GM21786 (cell line): ENCODE results near the gene RIMBP3C.
"Not testable (repeated sequence)": the region's sequence is repeated elsewhere in the genome, so short reads cannot be mapped to it uniquely, and the experiment has no call there.

Experiments
- ATAC-seq: cut with Tn5 transposase; IDR thresholded peaks from one replicate; pipeline ENCODE4 v1.9.1; 2021; ENCODE audit not compliant: unreplicated experiment

The RIMBP3C gene, protein sequence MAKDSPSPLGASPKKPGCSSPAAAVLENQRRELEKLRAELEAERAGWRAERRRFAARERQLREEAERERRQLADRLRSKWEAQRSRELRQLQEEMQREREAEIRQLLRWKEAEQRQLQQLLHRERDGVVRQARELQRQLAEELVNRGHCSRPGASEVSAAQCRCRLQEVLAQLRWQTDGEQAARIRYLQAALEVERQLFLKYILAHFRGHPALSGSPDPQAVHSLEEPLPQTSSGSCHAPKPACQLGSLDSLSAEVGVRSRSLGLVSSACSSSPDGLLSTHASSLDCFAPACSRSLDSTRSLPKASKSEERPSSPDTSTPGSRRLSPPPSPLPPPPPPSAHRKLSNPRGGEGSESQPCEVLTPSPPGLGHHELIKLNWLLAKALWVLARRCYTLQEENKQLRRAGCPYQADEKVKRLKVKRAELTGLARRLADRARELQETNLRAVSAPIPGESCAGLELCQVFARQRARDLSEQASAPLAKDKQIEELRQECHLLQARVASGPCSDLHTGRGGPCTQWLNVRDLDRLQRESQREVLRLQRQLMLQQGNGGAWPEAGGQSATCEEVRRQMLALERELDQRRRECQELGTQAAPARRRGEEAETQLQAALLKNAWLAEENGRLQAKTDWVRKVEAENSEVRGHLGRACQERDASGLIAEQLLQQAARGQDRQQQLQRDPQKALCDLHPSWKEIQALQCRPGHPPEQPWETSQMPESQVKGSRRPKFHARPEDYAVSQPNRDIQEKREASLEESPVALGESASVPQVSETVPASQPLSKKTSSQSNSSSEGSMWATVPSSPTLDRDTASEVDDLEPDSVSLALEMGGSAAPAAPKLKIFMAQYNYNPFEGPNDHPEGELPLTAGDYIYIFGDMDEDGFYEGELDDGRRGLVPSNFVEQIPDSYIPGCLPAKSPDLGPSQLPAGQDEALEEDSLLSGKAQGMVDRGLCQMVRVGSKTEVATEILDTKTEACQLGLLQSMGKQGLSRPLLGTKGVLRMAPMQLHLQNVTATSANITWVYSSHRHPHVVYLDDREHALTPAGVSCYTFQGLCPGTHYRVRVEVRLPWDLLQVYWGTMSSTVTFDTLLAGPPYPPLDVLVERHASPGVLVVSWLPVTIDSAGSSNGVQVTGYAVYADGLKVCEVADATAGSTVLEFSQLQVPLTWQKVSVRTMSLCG (N-terminal part only)

DNA sequence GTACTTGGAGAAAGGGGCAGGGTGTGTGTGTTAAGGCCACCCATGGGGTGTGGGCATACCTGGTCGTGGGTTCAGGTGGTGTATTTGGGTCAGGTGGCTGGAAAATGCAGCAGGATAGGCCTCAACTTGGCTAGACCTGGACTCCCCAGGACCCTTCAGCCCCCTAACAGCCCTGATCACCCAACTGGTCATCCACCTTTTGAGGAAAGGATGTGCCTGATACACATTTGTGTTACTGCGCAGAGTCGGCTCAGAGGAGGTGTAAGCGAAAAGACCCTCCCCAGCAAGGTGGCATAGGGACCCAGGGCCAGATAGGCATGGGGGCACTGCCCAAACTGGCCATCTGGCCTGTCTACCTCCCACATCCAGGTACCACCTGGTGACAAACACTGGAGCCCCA lies at the start of gene RIMBP3C:
Gene RIMBP3C (minus strand): TSS at position 101 of the 400 bp plus-strand sequence. CDS start 485 bp downstream, outside the sequence.
- not testable (repeated sequence) for ATAC-seq

DNA sequence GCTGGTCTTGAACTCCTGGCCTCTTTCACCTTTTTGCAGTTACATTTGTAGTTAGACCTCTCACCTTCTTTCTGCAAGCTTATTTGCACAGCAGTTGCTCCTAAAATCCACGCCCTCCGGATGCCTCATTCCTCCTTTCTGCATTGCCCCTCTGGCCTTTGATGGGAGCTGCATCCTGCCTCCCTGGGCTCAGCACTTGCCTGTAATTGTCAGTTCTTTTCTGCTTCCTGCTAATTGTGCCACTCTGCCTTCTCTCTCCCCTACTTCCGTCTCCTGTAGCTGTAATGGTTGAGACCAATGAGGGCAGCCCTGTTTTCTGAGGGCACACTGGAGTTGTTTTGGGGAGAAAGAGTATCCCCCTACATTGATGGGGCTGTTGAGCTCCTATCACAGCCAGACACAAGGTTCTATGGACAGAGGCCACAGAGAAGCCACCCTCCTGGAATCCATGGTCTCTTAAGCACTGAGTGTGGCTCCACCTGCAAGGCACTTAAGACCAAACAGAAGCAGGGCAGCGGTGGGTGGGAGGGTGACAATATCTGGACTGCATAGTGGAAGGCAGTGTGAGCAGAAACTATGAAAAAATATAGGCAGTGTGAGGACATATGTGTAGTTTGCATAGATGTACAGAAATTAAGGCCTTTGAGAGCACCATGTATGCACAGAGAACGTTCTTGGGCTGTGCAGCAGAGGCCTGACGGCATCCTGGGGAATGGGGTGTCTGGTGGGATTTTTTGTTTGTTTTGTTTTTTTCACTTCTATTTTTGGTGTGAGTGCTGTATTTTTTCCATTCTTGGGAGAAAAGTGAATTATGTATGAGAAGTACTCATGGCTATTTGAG lies 48.0 kb upstream of the RIMBP3C start:
- ATAC-seq: no peak

GRCh38 chr22:21598302-21598701 lies 47.0 kb upstream of the RIMBP3C start:
- no peak for ATAC-seq

DNA sequence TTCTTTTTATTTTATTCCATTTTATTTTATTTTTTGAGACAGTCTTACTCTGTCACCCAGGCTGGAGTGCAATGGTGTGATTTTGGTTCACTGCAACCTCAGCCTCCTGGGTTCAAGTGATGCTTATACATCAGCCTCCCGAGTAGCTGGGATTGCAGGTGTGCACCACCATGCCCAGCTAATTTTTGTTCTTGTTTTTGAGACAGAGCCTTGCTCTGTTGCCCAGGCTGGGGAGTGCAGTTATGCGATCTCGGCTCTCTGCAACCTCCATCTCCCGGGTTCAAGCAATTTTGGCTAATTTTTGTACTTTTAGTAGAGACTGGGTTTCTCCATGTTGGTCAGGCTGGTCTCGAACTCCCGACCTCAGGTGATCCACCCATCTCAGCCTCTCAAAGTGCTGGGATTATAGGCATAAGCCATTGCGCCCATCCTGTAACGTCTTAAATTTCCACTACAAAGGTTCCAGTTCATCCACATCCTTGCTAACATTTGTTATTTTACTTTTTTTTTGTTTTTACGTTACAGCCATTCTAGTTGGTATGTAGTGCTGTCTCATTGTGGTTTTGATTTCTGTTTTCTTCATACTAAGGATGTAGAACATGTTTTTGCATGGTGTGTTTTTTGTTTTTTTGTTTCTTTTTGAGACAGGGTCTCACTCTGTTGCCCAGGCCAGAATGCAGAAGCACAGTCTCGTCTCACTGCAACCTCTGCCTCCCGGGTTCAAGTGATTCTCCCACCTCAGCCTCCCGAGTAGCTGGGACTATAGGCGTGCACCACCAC lies 45.3 kb upstream of the RIMBP3C start:
- ATAC-seq: not testable (repeated sequence)

DNA sequence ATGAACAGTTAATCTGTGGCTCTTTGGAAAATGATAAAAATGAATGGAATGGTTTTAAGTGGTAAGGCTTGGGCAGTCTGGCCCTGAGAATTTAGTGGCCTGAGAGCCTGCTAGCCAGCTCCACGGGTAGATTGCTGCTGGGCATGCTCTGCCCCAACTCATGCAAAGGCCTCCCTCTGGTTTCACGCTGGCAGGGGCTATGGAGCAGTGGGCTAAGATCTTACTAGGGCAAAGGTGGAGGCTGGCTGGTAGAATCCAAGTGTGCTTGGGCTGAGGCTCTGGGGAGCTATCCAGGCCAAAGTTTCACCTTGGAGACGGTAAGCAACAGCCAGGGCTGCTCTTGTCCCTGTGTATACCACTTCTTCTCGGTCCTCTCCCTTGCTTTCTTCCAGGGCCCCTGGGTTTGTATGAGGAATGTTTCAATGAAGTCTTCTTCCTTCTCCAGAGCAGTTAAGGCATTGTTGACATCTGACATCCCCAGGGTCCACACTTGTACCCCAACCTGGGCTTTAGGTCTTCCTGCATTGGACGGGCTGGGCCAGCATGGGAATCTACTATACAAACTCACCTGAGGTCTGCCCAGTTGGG lies 43.7 kb upstream of the RIMBP3C start:
- ATAC-seq: no peak

DNA sequence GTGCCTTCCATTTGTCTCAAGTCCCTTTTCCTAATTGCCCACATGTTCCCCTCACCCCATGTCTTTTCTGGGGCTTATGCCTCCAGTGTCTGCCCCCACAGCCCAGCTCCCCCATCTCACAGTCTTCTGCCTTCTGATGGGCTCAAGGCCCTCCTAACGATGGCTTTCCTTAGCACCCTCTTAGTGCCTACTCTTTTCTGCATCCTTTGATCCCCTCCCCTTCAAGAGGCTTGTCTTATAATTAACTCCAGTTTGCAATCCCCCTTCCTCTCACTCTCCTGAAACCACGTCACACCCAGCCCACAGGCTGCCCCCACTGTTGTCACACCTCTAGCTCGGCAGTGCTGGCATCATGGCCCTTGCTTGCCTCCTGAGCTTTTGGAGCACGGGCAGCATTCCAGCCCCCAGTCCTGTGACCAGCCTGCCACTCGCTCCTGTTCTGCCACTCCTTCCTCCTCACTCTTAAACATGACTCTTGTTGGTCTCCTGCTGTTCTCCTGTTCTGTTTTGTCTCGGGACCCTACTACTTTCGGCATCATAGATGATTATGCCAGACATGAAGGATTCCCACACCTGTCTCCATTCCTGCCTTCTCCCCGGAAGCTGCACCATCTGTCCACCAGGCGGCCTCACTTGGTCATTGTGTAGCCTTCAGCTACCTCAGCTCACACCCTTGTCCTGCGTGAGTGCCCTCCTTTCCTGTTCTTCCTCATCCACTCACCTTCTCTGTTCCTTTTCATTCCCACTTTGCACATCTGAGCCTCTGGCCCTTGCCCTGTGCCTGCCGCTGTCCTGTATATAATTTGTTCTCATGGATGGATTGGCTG lies 42.4 kb upstream of the RIMBP3C start:
- no peak for ATAC-seq

GRCh38 chr22:21592422-21592821 lies 41.2 kb upstream of the RIMBP3C start:
- no peak for ATAC-seq

DNA sequence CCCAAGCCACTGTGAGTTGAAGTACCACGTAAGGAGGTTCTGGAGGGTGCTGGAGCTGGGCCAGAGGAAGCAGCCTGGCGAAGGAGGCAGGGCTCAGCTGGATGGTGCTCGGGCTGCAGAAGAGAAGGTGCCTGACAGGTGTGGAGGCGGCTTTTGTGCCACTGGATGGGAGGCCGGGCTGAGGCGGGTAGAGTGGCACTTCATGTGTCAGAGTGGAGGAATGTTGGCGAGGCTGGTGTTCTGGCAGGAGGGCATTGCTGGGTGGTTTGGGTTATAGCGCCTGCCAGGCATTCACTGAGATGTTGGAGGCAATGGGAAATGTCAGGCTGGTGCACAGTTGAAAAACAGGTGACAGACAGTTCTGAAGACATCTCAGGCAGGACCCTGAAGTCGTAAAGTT lies 40.4 kb upstream of the RIMBP3C start:
- ATAC-seq: no peak

GRCh38 chr22:21590809-21591641 lies 39.8 kb upstream of the RIMBP3C start:
- ATAC-seq: no peak

DNA sequence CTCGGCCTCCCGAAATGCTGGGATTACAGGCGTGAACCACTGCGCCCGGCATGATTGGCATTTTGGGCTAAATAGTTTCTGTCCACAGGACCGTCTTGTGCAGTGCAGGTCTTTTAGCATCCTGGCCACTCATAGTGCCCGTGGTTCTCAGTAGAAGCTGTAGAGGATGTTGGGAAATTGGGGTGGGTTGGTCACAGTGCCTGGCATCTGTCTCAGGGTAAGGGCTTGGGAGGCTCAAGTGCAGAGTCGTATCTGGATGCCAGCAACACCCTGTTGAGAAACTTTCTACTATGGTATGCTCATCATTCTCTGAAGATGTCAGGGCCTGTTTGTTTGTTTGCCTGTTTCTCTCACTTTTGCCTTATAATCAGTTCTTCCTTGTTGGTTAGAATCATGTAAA lies 38.1 kb upstream of the RIMBP3C start:
- ATAC-seq: no peak

- peak; percentile 86 for ATAC-seq
These were observed 36.7 kb upstream of the RIMBP3C start for GRCh38 chr22:21587803-21588611.

GRCh38 chr22:21585389-21585788 lies 34.1 kb upstream of the RIMBP3C start:
- ATAC-seq: no peak

DNA sequence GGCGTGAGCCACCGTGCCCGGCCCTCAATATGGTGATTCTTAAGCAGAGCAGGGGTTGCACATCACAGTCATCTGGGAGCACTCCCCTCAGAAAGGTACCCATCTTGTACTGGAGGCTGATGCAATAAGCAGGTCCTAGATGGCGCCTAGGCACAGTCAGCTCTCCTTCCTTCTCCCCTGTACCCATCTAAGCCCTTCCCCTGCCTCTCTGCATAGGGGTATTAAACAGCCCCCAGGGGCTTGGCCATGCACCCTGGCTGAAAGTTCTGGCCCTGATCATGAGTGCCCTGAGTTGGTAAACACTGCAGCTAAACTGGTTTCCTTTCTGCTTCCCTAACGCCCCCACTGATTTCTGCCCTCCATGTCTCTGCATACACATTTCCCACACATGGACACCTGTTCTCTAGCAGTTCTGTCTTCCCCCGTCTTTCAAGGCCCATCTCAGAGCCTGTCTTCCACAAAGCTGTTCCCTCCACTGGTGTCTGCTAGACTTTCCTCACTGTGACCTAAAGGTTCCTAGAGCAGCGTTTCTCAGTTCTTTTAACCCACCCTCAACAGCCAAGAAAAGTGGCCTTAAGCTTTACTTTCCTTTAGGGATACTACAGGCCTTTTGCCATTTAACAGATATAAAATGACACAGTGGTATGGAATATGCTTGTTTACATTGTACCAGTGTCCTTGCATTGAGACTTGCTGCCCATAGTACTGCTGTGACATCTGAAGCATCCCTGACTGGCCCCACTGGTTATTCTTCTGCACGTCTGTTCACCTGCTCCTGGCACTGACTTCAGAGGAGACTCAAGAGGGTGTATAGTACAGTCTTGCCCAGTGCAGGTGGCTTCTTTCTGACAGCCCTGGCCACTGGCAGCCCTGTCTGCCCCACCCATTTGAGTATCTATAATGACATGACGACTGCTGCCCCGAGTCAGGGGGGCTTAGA lies 31.8 kb upstream of the RIMBP3C start:
- ATAC-seq: no peak

DNA sequence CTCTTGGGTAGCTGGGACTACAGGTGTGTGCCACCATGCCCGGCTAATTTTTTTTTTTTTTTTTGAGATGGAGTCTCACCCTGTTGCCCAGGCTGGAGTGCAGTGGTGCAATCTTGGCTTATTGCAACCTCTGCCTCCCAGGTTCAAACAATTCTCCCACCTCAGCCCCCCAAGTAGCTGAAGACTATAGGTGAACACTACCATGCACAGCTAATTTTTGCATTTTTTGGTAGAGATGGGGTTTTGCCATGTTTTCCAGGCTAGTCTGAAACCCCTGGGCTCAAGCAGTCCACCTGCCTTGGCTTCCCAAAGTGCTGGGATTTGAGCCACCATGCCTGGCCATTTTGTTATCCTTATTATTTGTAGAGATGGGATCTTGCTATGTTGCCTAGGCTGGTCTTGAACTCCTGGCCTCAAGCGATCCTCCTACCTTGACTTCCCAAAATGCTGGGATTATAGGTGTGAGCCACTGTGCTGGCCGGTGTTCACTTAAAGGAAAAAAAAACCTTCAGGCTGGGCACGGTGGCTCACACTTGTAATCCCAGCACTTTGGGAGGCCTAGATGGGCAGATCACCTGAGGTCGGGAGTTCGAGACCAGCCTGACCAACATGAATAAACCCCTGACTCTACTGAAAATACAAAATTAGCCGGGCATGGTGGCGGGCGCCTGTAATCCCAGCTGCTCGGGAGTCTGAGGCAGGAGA lies 29.9 kb upstream of the RIMBP3C start:
- not testable (repeated sequence) for ATAC-seq

DNA sequence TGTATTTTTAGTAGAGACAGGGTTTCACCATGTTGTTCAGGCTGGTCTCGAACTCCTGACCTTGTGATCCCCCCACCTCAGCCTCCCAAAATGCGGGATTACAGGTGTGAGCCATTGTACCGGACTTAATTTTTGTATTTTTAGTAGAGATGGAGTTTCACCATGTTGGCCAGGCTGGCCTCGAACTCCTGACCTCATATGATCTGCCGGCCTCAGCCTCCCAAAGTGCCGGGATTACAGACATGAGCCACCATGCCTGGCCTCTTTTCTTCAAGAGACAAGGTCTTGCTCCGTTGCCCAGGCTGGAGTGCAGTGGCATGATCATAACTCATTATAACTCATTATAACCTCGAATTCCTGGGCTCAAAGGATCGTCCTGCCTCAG lies 29.4 kb upstream of the RIMBP3C start:
- not testable (repeated sequence) for ATAC-seq
